Mesendoderm (in vitro differentiated cells): Measurements from ENCODE around the gene UNC5B.

Experiments used
- DNase-seq: peaks from one replicate; pipeline ENCODE4 v3.0.0; 2013
- H2AK5ac ChIP-seq: 2 replicates; pipeline ENCODE4 v1.6.1; 2013; ENCODE audit warnings: low read length, inconsistent platforms
- H2BK120ac ChIP-seq: 2 replicates; pipeline ENCODE4 v1.6.1; 2013; ENCODE audit warnings: low read depth, mild to moderate bottlenecking, low read length, moderate library complexity, mixed read lengths
- H2BK15ac ChIP-seq: replicated peaks from 2 replicates; pipeline ENCODE4 v1.6.1; 2013; ENCODE audit warnings: low read depth, mild to moderate bottlenecking, moderate library complexity
- H2BK5ac ChIP-seq: 2 replicates; pipeline ENCODE4 v1.6.1; 2013; ENCODE audit warnings: low read length, inconsistent platforms
- H3K18ac ChIP-seq: 2 replicates; pipeline ENCODE4 v1.6.1; 2013; ENCODE audit warnings: mild to moderate bottlenecking, low read length, mixed read lengths
- H3K23ac ChIP-seq: one replicate; pipeline ENCODE4 v1.6.1; 2013; ENCODE audit warnings: low read length
- H3K27ac ChIP-seq: 2 replicates; pipeline ENCODE4 v1.5.1; 2013; ENCODE audit warnings: low read depth, mild to moderate bottlenecking, inconsistent platforms, low read length, moderate library complexity
- H3K27me3 ChIP-seq: 2 replicates; pipeline ENCODE4 v1.6.1; 2013; ENCODE audit warnings: low read length, control low read depth, mild to moderate bottlenecking, inconsistent platforms; ENCODE audit not compliant: insufficient read depth, poor library complexity
- H3K36me3 ChIP-seq: 2 replicates; pipeline ENCODE4 v1.6.1; 2013; ENCODE audit warnings: low read length, inconsistent platforms; ENCODE audit not compliant: control insufficient read depth, insufficient read depth
- H3K4ac ChIP-seq: one replicate; pipeline ENCODE4 v1.6.1; 2013; ENCODE audit warnings: low read depth, mild to moderate bottlenecking, low read length, moderate library complexity
- H3K4me1 ChIP-seq: 2 replicates; pipeline ENCODE4 v1.6.1; 2013; ENCODE audit warnings: low read depth, low read length, inconsistent platforms; ENCODE audit not compliant: control insufficient read depth
- H3K4me2 ChIP-seq: 2 replicates; pipeline ENCODE4 v1.6.1; 2013; ENCODE audit warnings: low read length
- H3K4me3 ChIP-seq: 2 replicates; pipeline ENCODE4 v1.5.1; 2013; ENCODE audit warnings: mild to moderate bottlenecking, low read length
- H3K56ac ChIP-seq: one replicate; pipeline ENCODE4 v1.6.1; 2013; ENCODE audit warnings: low read length
- H3K79me1 ChIP-seq: 2 replicates; pipeline ENCODE4 v1.6.1; 2013; ENCODE audit warnings: low read length, inconsistent platforms
- H3K79me2 ChIP-seq: 2 replicates; pipeline ENCODE4 v1.6.1; 2013; ENCODE audit warnings: mild to moderate bottlenecking, low read length; ENCODE audit not compliant: control insufficient read depth, insufficient read depth
- H3K9ac ChIP-seq: 2 replicates; pipeline ENCODE4 v1.6.1; 2013; ENCODE audit warnings: low read length, inconsistent platforms
- H4K5ac ChIP-seq: one replicate; pipeline ENCODE4 v1.6.1; 2013; ENCODE audit warnings: low read length
- H4K8ac ChIP-seq: one replicate; pipeline ENCODE4 v1.6.1; 2013; ENCODE audit warnings: low read depth, mild to moderate bottlenecking, control low read depth, low read length, moderate library complexity
- whole genome bisulfite sequencing: extraction: QIAGEN DNeasy Blood & Tissue Kit; methylation state at CpG from one replicate; pipeline ENCODE4 v1.1.7; 2013; ENCODE audit warnings: low lambda C conversion rate, missing lambda C conversion rate; ENCODE audit not compliant: insufficient coverage; ENCODE audit errors: extremely low coverage; 5-methylcytosine and 5-hydroxymethylcytosine counted together

The UNC5B gene

GRCh38 chr10:71245420-71246325, 33.3 kb downstream of the UNC5B start:
- Histone ChIP-seq H3K4me3 (no peak overlapping the region), H3K36me3 (no peaks in the 10 kb centered on the region), H3K79me2 (no peaks in the 10 kb centered on the region), H3K23ac (peak overlapping the region; percentile 76), H4K5ac (no peak overlapping the region), H2BK120ac (no peak overlapping the region), H3K4ac (no peak overlapping the region), H2BK5ac (no peak overlapping the region), H3K4me1 (peaks cover 2% of the 10 kb centered on the region), H3K79me1 (peaks cover 5% of the 10 kb centered on the region), H3K9ac (no peak overlapping the region), H3K4me2 (no peak overlapping the region), H2AK5ac (no peak overlapping the region), H3K18ac (no peak overlapping the region), H3K27me3 (no peaks in the 10 kb centered on the region), H3K56ac (no peak overlapping the region), H3K27ac (no peak overlapping the region), H2BK15ac (no peak overlapping the region), H4K8ac (no peak overlapping the region)
- WGBS = no CpG with 5 or more reads among the region's 21 CpGs
- no peak for DNase-seq

GRCh38 chr10:71246591-71247413, 34.4 kb downstream of the UNC5B start:
- Histone ChIP-seq H2BK5ac (no peak overlapping the region), H3K18ac (no peak overlapping the region), H3K4me1 (peaks cover 1% of the 10 kb centered on the region), H4K8ac (no peak overlapping the region), H3K4ac (no peak overlapping the region), H4K5ac (no peak overlapping the region), H2BK120ac (no peak overlapping the region), H3K4me2 (no peak overlapping the region), H3K23ac (no peak overlapping the region), H3K27ac (no peak overlapping the region), H3K36me3 (no peaks in the 10 kb centered on the region), H3K79me1 (peaks cover 5% of the 10 kb centered on the region), H3K27me3 (no peaks in the 10 kb centered on the region), H3K4me3 (no peak overlapping the region), H3K56ac (no peak overlapping the region), H3K79me2 (no peaks in the 10 kb centered on the region), H2BK15ac (no peak overlapping the region), H3K9ac (no peak overlapping the region), H2AK5ac (no peak overlapping the region)
- no CpG with 5 or more reads among the region's 11 CpGs for WGBS
- DNase-seq = no peak

DNA sequence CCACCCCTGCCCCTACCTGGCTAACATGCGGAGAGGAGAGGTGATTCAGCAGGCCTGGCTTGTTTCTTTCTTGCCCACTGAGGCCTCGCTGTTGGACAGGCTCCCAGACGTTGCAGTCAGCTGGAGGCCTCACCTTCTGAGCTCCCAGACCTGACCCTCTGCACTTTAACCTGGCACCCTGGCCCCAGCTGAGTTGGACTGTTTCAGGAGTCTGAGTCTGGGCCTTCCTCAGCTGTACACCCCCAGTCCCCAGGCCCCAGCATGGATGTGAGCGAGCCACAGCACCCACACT, 35.0 kb downstream of the UNC5B start:
- WGBS = no CpG with 5 or more reads among the region's 4 CpGs
- H3K4ac ChIP-seq = no peak overlapping the region
- H3K79me1 ChIP-seq = peaks cover 4% of the 10 kb centered on the region
- H3K4me3 ChIP-seq = no peak overlapping the region
- no peak overlapping the region for H2BK120ac ChIP-seq
- H3K23ac ChIP-seq = no peak overlapping the region
- no peak overlapping the region for H2BK5ac ChIP-seq
- no peaks in the 10 kb centered on the region for H3K36me3 ChIP-seq
- no peak overlapping the region for H3K56ac ChIP-seq
- no peak overlapping the region for H3K4me2 ChIP-seq
- H3K79me2 ChIP-seq = no peaks in the 10 kb centered on the region
- no peaks in the 10 kb centered on the region for H3K4me1 ChIP-seq
- H3K9ac ChIP-seq = no peak overlapping the region
- DNase-seq = no peak
- no peak overlapping the region for H4K5ac ChIP-seq
- H4K8ac ChIP-seq = no peak overlapping the region
- no peaks in the 10 kb centered on the region for H3K27me3 ChIP-seq
- no peak overlapping the region for H3K27ac ChIP-seq
- no peak overlapping the region for H3K18ac ChIP-seq
- H2BK15ac ChIP-seq = no peak overlapping the region
- H2AK5ac ChIP-seq = no peak overlapping the region

- Histone ChIP-seq H3K4me2 (no peak overlapping the region), H3K4ac (no peak overlapping the region), H3K23ac (no peak overlapping the region), H3K18ac (no peak overlapping the region), H2BK5ac (no peak overlapping the region), H3K79me1 (peaks cover 2% of the 10 kb centered on the region), H2BK120ac (no peak overlapping the region), H2BK15ac (no peak overlapping the region), H3K36me3 (no peaks in the 10 kb centered on the region), H4K5ac (no peak overlapping the region), H3K79me2 (no peaks in the 10 kb centered on the region), H3K27me3 (no peaks in the 10 kb centered on the region), H3K4me1 (no peaks in the 10 kb centered on the region), H4K8ac (no peak overlapping the region), H3K27ac (no peak overlapping the region), H3K4me3 (no peak overlapping the region), H3K9ac (no peak overlapping the region), H2AK5ac (no peak overlapping the region), H3K56ac (no peak overlapping the region)
- WGBS = no CpG with 5 or more reads among the region's 1 CpG
- DNase-seq = no peak
Measured at GRCh38 chr10:71247804-71248203, 35.4 kb downstream of the UNC5B start.

DNA sequence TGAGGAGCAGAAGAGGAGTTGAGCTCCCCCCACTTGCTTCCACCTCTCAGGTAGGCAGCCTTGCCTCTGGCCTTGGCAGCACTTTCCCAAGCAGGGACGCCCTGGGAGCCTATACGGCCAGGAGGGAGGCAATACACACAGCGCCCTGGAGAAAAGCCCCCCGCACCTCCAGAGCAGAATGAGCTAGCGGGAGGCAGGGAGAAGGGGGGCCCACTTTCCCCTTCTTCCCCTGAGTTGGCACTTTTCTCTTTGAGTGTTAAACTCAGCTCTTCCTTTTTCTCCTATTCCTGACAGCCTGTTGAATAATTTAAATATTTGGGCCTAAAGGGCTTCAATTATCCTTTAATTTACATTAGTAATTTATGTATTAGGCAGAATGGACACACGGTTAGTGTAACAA, 35.8 kb downstream of the UNC5B start:
- H3K4me3 ChIP-seq = no peak overlapping the region
- H2AK5ac ChIP-seq = no peak overlapping the region
- H3K4me2 ChIP-seq = no peak overlapping the region
- peaks cover 2% of the 10 kb centered on the region for H3K79me1 ChIP-seq
- WGBS = no CpG with 5 or more reads among the region's 6 CpGs
- no peaks in the 10 kb centered on the region for H3K4me1 ChIP-seq
- H3K27ac ChIP-seq = no peak overlapping the region
- no peak overlapping the region for H3K18ac ChIP-seq
- H3K4ac ChIP-seq = no peak overlapping the region
- no peaks in the 10 kb centered on the region for H3K79me2 ChIP-seq
- H4K8ac ChIP-seq = no peak overlapping the region
- no peak overlapping the region for H3K9ac ChIP-seq
- DNase-seq = no peak
- no peak overlapping the region for H3K23ac ChIP-seq
- H2BK15ac ChIP-seq = no peak overlapping the region
- no peak overlapping the region for H3K56ac ChIP-seq
- H3K27me3 ChIP-seq = no peaks in the 10 kb centered on the region
- no peak overlapping the region for H2BK120ac ChIP-seq
- no peak overlapping the region for H2BK5ac ChIP-seq
- no peaks in the 10 kb centered on the region for H3K36me3 ChIP-seq
- no peak overlapping the region for H4K5ac ChIP-seq
